ENCODE measurements around the gene EHD2.

- TF ChIP-seq, protein P1, sequence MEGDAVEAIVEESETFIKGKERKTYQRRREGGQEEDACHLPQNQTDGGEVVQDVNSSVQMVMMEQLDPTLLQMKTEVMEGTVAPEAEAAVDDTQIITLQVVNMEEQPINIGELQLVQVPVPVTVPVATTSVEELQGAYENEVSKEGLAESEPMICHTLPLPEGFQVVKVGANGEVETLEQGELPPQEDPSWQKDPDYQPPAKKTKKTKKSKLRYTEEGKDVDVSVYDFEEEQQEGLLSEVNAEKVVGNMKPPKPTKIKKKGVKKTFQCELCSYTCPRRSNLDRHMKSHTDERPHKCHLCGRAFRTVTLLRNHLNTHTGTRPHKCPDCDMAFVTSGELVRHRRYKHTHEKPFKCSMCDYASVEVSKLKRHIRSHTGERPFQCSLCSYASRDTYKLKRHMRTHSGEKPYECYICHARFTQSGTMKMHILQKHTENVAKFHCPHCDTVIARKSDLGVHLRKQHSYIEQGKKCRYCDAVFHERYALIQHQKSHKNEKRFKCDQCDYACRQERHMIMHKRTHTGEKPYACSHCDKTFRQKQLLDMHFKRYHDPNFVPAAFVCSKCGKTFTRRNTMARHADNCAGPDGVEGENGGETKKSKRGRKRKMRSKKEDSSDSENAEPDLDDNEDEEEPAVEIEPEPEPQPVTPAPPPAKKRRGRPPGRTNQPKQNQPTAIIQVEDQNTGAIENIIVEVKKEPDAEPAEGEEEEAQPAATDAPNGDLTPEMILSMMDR (IDR thresholded peaks at IDR 0.05; ENCODE audit: poor library complexity, severe bottlenecking), result no peak
- TF ChIP-seq EZH2 (IDR thresholded peaks at IDR 0.05; ENCODE audit: borderline replicate concordance, insufficient read depth, low read length, poor library complexity, severe bottlenecking) (no peak), POLR2AphosphoS5 (IDR thresholded peaks at IDR 0.05) (no peak), EP300 (conservative IDR thresholded peaks at IDR 0.05; ENCODE audit: poor library complexity, severe bottlenecking) (no peak)
Observed at GRCh38 chr19:47693903-47694302, 19.3 kb upstream of the EHD2 start.

Measured in neural cell (in vitro differentiated cells).